ENCODE data around the gene METTL13. TPM values are rescaled to one million over a fixed set of nuclear protein-coding genes. Genes with fewer than 3 reads are reported as not detected.

The METTL13 gene
- total and polyA plus RNA-seq, 2 experiments from 2014 or later, result 18.8 to 22.0 TPM

DNA sequence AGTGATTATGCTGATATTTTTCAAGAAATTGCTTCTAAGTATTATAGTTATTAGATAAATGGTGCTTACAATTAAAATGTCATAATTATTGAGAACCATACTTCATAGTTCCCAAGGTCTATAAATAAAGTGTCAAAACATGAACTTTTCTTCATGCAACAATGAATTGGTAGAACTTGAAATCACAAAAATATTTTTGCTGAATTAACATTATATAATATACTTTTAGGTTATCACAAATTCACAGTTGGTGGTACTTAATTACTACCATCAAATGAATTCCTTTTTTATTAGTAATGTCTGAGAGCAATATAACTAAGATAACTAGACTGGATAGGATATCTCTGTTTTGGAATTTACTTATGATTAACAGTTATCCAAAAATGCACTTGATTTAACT is 64.5 kb downstream of the METTL13 start:
- Histone ChIP-seq H3K9me3 (ENCODE audit: low read depth) (no peaks in the 10 kb centered on the region), H3K4me3 (no peak overlapping the region), H2AFZ (no peak overlapping the region), H3K36me3 (ENCODE audit: low read depth) (no peaks in the 10 kb centered on the region), H3K79me2 (ENCODE audit: insufficient read depth) (no peaks in the 10 kb centered on the region), H4K20me1 (ENCODE audit: insufficient read depth) (no peaks in the 10 kb centered on the region), H3K27ac (no peak overlapping the region), H3K9ac (no peak overlapping the region), H3K4me1 (ENCODE audit: insufficient read depth) (no peaks in the 10 kb centered on the region), H3K4me2 (ENCODE audit: unreplicated experiment) (no peak overlapping the region), H3K27me3 (replicated peaks; ENCODE audit: insufficient read depth) (no peaks in the 10 kb centered on the region; the same call in 1 of the 2 replicates), H3K9me2 (ENCODE audit: insufficient read depth) (no peaks in the 10 kb centered on the region; the same call in 1 of the 2 replicates), H3F3A (ENCODE audit: insufficient read depth) (peaks cover 16% of the 10 kb centered on the region)
- in situ Hi-C loops (cut with MboI), result no loop called here
- DNase-seq, result no peak
- TF ChIP-seq EZH2 (IDR thresholded peaks at IDR 0.05; ENCODE audit: insufficient read depth, poor library complexity, severe bottlenecking) (no peak), EZH2phosphoT487 (IDR thresholded peaks at IDR 0.05; ENCODE audit: insufficient read depth, low read depth) (no peak)

Small RNA genes within 50 kb of the gene (small RNA-seq; reads per million reads assigned to genes)
- gene RF00601 (ENCODE audit: low read depth, low replicate concordance), result not detected

Other genes with a start within 250 kb of the METTL13 start
- gene MYOCOS, start 159.4 kb upstream of the METTL13 start, total RNA-seq (2014; rRNA removed; shearing (Covaris generic)), result not detected in 2 replicates
- not detected in 2 replicates for gene MYOCOS, start 159.4 kb upstream of the METTL13 start, polyA plus RNA-seq (2016; fragmentation: Nextera tagmentation; extraction: Ambion mirVana)
- gene MYOC, start 129.0 kb upstream of the METTL13 start, total RNA-seq (2014; rRNA removed; shearing (Covaris generic)), result not detected in 2 replicates
- not detected in 2 replicates for gene MYOC, start 129.0 kb upstream of the METTL13 start, polyA plus RNA-seq (2016; fragmentation: Nextera tagmentation; extraction: Ambion mirVana)
- 7.3 and 11.3 TPM in 2 replicates for gene VAMP4, start 39.6 kb upstream of the METTL13 start, total RNA-seq (2014; rRNA removed; shearing (Covaris generic))
- gene VAMP4, start 39.6 kb upstream of the METTL13 start, polyA plus RNA-seq (2016; fragmentation: Nextera tagmentation; extraction: Ambion mirVana), result 21.2 and 24.1 TPM in 2 replicates
- 0.11 and 2.1 TPM in 2 replicates for gene DNM3, start 59.8 kb downstream of the METTL13 start, total RNA-seq (2014; rRNA removed; shearing (Covaris generic))
- 1.4 and 1.8 TPM in 2 replicates for gene DNM3, start 59.8 kb downstream of the METTL13 start, polyA plus RNA-seq (2016; fragmentation: Nextera tagmentation; extraction: Ambion mirVana)

Data from GM23248 (cell line).